ENCODE measurements around the gene OR5M8. TPM values are rescaled to one million over a fixed set of nuclear protein-coding genes. Genes with fewer than 3 reads are reported as not detected.

OR5M8 gene
- total RNA-seq, 1 experiment from 2014 or later: not detected

- Histone ChIP-seq H3K36me3 (ENCODE audit: control insufficient read depth in 1 of 2, insufficient read depth in 2 of 2, low read length in 2 of 2) (no peaks in the 10 kb centered on the region), H3K4me3 (replicated peaks in 1 of 2; ENCODE audit: low read depth in 1 of 2, low read length in 2 of 2) (no peak overlapping the region), H3K9me2 (ENCODE audit: insufficient read depth) (no peaks in the 10 kb centered on the region), H3K79me2 (ENCODE audit: insufficient read depth, low read length) (no peaks in the 10 kb centered on the region), H3K9ac (ENCODE audit: low read length) (no peak overlapping the region), H3K27ac (ENCODE audit: low read depth, low read length) (no peak overlapping the region), H4K20me1 (ENCODE audit: insufficient read depth) (no peaks in the 10 kb centered on the region), H3K9me3 (ENCODE audit: control insufficient read depth in 1 of 2, insufficient read depth in 1 of 2, low read depth in 1 of 2, low read length in 2 of 2) (peaks cover 18 to 22% of the 10 kb centered on the region in 2 experiments; a peak in 2 of 4 replicates), H3K27me3 (ENCODE audit: insufficient read depth, low read length) (no peaks in the 10 kb centered on the region), H3K4me1 (ENCODE audit: control insufficient read depth in 1 of 2, insufficient read depth in 2 of 2, low read length in 2 of 2) (no peaks in the 10 kb centered on the region), H3K4me2 (ENCODE audit: low read length) (no peak overlapping the region), H2AFZ (ENCODE audit: low read depth, low read length, poor library complexity, severe bottlenecking) (no peak overlapping the region)
- no TSS peak for BruUV-seq (replicated peaks)
- CTCF ChIA-PET: no interaction called here
- POLR2A ChIA-PET: no interaction called here
- RAD21 ChIA-PET (ENCODE audit: low non-redundant PET in 1 of 2, low total read pairs in 2 of 2, uncharacterized antibody in 2 of 2, unreplicated experiment in 2 of 2): no interaction called here
- no peak for DNase-seq (ENCODE audit: low read depth, low spot score)
- intact Hi-C loops (cut with micrococcal nuclease): no loop called here
- no peak for ATAC-seq
- TF ChIP-seq EZH2phosphoT487 (IDR thresholded peaks at IDR 0.05; ENCODE audit: borderline replicate concordance) (no peak), EZH2 (IDR thresholded peaks at IDR 0.05) (no peak), ZNF274 (IDR thresholded peaks at IDR 0.05; ENCODE audit: low read depth, low read length) (no peak), ATF3 (IDR thresholded peaks at IDR 0.05) (no peak), POLR2AphosphoS5 (IDR thresholded peaks at IDR 0.05; ENCODE audit: low read depth, low read length) (no peak), TCF7L2 (IDR thresholded peaks at IDR 0.05; ENCODE audit: borderline replicate concordance, extremely low read depth, insufficient read depth, insufficient read length) (no peak), CEBPB (IDR thresholded peaks at IDR 0.05; ENCODE audit: low read depth) (no peak), RAD21 (IDR thresholded peaks at IDR 0.05; ENCODE audit: low read depth) (no peak), CTCF (IDR thresholded peaks at IDR 0.05 in 2 of 3, conservative IDR thresholded peaks at IDR 0.05 in 1 of 3; ENCODE audit: borderline replicate concordance in 1 of 3, insufficient read depth in 1 of 3, low read depth in 2 of 3, low read length in 2 of 3) (no peak), REST (IDR thresholded peaks at IDR 0.05; ENCODE audit: low read depth) (no peak), ELF1 (IDR thresholded peaks at IDR 0.05; ENCODE audit: borderline replicate concordance, low read depth) (no peak), SP1 (IDR thresholded peaks at IDR 0.05; ENCODE audit: low read depth) (no peak), SRF (IDR thresholded peaks at IDR 0.05; ENCODE audit: low read depth) (no peak), POLR2A (IDR thresholded peaks at IDR 0.05; ENCODE audit: borderline replicate concordance, extremely low read depth, insufficient read depth, insufficient read length) (no peak), MAX (IDR thresholded peaks at IDR 0.05) (no peak)
These were observed 34.1 kb downstream of the OR5M8 start for GRCh38 chr11:56457076-56457475.

Data from HCT116 (cell line).